PC-3 (cell line): ENCODE measurements around the gene LBHD2.

Source experiments
- EZH2 ChIP-seq: fragments of 300-600 bp; sonication (generic); IDR thresholded peaks from one replicate; pipeline ENCODE4 v1.6.1; 2017; ENCODE audit warnings: antibody characterized with exemption, mild to moderate bottlenecking, low read length; ENCODE audit not compliant: unreplicated experiment
- EZH2phosphoT487 ChIP-seq: fragments of 300-600 bp; sonication (generic); IDR thresholded peaks from 2 replicates; pipeline ENCODE4 v1.6.1; 2018; ENCODE audit warnings: mild to moderate bottlenecking, antibody characterized with exemption, low read length, borderline replicate concordance
- TF ChIP-seq, protein P1 (sequence below): fragments of 300-600 bp; sonication (generic); conservative IDR thresholded peaks from 2 replicates; pipeline ENCODE4 v1.5.1; 2017; ENCODE audit warnings: antibody characterized with exemption, low read depth, mild to moderate bottlenecking, low read length

GRCh38 chr14:103139132-103140025 is 55.4 kb downstream of the LBHD2 start:
- TF ChIP-seq, protein P1, sequence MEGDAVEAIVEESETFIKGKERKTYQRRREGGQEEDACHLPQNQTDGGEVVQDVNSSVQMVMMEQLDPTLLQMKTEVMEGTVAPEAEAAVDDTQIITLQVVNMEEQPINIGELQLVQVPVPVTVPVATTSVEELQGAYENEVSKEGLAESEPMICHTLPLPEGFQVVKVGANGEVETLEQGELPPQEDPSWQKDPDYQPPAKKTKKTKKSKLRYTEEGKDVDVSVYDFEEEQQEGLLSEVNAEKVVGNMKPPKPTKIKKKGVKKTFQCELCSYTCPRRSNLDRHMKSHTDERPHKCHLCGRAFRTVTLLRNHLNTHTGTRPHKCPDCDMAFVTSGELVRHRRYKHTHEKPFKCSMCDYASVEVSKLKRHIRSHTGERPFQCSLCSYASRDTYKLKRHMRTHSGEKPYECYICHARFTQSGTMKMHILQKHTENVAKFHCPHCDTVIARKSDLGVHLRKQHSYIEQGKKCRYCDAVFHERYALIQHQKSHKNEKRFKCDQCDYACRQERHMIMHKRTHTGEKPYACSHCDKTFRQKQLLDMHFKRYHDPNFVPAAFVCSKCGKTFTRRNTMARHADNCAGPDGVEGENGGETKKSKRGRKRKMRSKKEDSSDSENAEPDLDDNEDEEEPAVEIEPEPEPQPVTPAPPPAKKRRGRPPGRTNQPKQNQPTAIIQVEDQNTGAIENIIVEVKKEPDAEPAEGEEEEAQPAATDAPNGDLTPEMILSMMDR, result no peak
- TF ChIP-seq EZH2phosphoT487 (no peak), EZH2 (no peak)
